Activated CD4-positive, alpha-beta T cell treated with anti-CD3 and anti-CD28 coated beads for 1 hour (primary cell): ENCODE results near the gene SMIM41.

Experiments
- DNase-seq: peaks from one replicate; pipeline ENCODE4 v3.0.0-alpha.2; 2020

SMIM41 gene

GRCh38 chr12:52126050-52126604 lies 46.6 kb downstream of the SMIM41 start:
- peak; percentile 1 for DNase-seq

GRCh38 chr12:52126605-52127578 lies 47.4 kb downstream of the SMIM41 start:
- DNase-seq: no peak

- no peak for DNase-seq
These were observed 48.4 kb downstream of the SMIM41 start for GRCh38 chr12:52127683-52128450.

GRCh38 chr12:52130711-52131110 lies 51.2 kb downstream of the SMIM41 start:
- DNase-seq: peak; percentile 4

GRCh38 chr12:52132754-52133161 lies 53.3 kb downstream of the SMIM41 start:
- no peak for DNase-seq

GRCh38 chr12:52137746-52138145 lies 58.2 kb downstream of the SMIM41 start:
- no peak for DNase-seq

GRCh38 chr12:52139147-52139546 lies 59.6 kb downstream of the SMIM41 start:
- DNase-seq: no peak

- DNase-seq: no peak
These were observed 60.1 kb downstream of the SMIM41 start for GRCh38 chr12:52139579-52140062.

GRCh38 chr12:52141306-52141705 lies 61.8 kb downstream of the SMIM41 start:
- DNase-seq: no peak

GRCh38 chr12:52141875-52142274 lies 62.4 kb downstream of the SMIM41 start:
- DNase-seq: no peak

- no peak for DNase-seq
These were observed 62.9 kb downstream of the SMIM41 start for GRCh38 chr12:52142431-52142830.

- no peak for DNase-seq
These were observed 65.2 kb downstream of the SMIM41 start for GRCh38 chr12:52144512-52145227.

GRCh38 chr12:52145228-52146088 lies 66.0 kb downstream of the SMIM41 start:
- no peak for DNase-seq

GRCh38 chr12:52146089-52146821 lies 66.8 kb downstream of the SMIM41 start:
- DNase-seq: no peak

- DNase-seq: no peak
These were observed 67.4 kb downstream of the SMIM41 start for GRCh38 chr12:52146822-52147366.

- no peak for DNase-seq
These were observed 68.0 kb downstream of the SMIM41 start for GRCh38 chr12:52147367-52147963.

- DNase-seq: no peak
These were observed 68.5 kb downstream of the SMIM41 start for GRCh38 chr12:52147964-52148463.

GRCh38 chr12:52148464-52149181 lies 69.1 kb downstream of the SMIM41 start:
- DNase-seq: no peak

- DNase-seq: no peak
These were observed 69.7 kb downstream of the SMIM41 start for GRCh38 chr12:52149182-52149641.
